Activated effector memory CD4-positive, alpha-beta T cell treated with anti-CD3 and anti-CD28 coated beads, Interleukin-2, amount 50 U/mL, for 16 hours (primary cell): Measurements from ENCODE around the gene KIF11.
"Not testable (repeated sequence)": the region's sequence is repeated elsewhere in the genome, so short reads cannot be mapped to it uniquely, and the experiment has no call there.

Experiments used
- DNase-seq: peaks from one replicate; pipeline ENCODE4 v3.0.0-alpha.2; 2020

Gene KIF11

GRCh38 chr10:92591550-92592022, 1.3 kb upstream of the KIF11 start:
- peak; percentile 96 for DNase-seq

GRCh38 chr10:92593619-92594588, 974 bp downstream of the KIF11 start:
- DNase-seq, result no peak

- DNase-seq, result no peak
These were observed 2.6 kb downstream of the KIF11 start for GRCh38 chr10:92595505-92595904.

GRCh38 chr10:92598321-92598720, 5.4 kb downstream of the KIF11 start:
- no peak for DNase-seq

- DNase-seq, result no peak
These were observed 11.9 kb downstream of the KIF11 start for GRCh38 chr10:92604841-92605240.

- no peak for DNase-seq
These were observed 22.6 kb downstream of the KIF11 start for GRCh38 chr10:92615515-92615914.

GRCh38 chr10:92619368-92619767, 26.4 kb downstream of the KIF11 start:
- no peak for DNase-seq

- no peak for DNase-seq
These were observed 35.0 kb downstream of the KIF11 start for GRCh38 chr10:92627845-92628480.

GRCh38 chr10:92629945-92630344, 37.0 kb downstream of the KIF11 start:
- DNase-seq, result no peak

GRCh38 chr10:92638037-92638436, 45.1 kb downstream of the KIF11 start:
- no peak for DNase-seq

- no peak for DNase-seq
These were observed 47.2 kb downstream of the KIF11 start for GRCh38 chr10:92640107-92640506.

GRCh38 chr10:92641492-92641891, 48.6 kb downstream of the KIF11 start:
- DNase-seq, result no peak

- DNase-seq, result no peak
These were observed 52.0 kb downstream of the KIF11 start for GRCh38 chr10:92644921-92645320.

- not testable (repeated sequence) for DNase-seq
These were observed 57.9 kb downstream of the KIF11 start for GRCh38 chr10:92650864-92651263.

GRCh38 chr10:92655426-92655825, 62.5 kb downstream of the KIF11 start:
- no peak for DNase-seq

GRCh38 chr10:92656266-92656961, 63.5 kb downstream of the KIF11 start:
- DNase-seq, result no peak

GRCh38 chr10:92657024-92657423, 64.1 kb downstream of the KIF11 start:
- no peak for DNase-seq

- DNase-seq, result no peak
These were observed 69.9 kb downstream of the KIF11 start for GRCh38 chr10:92662848-92663247.

- DNase-seq, result no peak
These were observed 71.4 kb downstream of the KIF11 start for GRCh38 chr10:92664322-92664721.

- no peak for DNase-seq
These were observed 74.1 kb downstream of the KIF11 start for GRCh38 chr10:92667078-92667477.

GRCh38 chr10:92677708-92678107, 84.8 kb downstream of the KIF11 start:
- DNase-seq, result no peak

GRCh38 chr10:92678206-92678605, 85.3 kb downstream of the KIF11 start:
- no peak for DNase-seq

- DNase-seq, result no peak
These were observed 88.4 kb downstream of the KIF11 start for GRCh38 chr10:92681306-92681834.
